Colon (tissue), 2 donors: ENCODE data around the gene C4A.
"Not testable (repeated sequence)": the region's sequence is repeated elsewhere in the genome, so short reads cannot be mapped to it uniquely, and the experiment has no call there.

Experiments used
- FAIRE-seq: peaks from 2 replicates; lab custom pipeline; 2012; peaks lifted over from hg19 to GRCh38; lab: Jason Lieb, UNC
- donor health status: control.
- donor health status: control.

C4A gene

DNA sequence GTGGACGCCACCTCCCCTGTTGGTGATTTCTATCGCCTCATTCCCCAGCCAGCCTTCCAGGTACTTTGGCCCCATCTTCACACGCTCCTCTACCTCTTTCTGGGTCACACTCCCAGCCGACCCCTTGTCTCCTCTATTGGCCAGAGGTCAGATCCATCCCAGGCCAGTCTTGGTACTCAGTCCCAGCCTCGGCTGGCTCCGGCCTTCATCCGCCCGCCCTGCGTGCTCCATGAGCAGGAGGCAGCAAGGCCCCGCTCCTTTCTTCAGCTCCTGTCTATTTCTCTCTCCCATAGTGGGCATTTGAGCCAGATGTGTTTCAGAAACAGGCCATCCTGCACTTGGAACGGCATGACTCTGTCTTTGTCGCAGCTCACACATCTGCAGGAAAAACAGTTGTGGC lies 20.2 kb upstream of the C4A start:
- no peak for FAIRE-seq

DNA sequence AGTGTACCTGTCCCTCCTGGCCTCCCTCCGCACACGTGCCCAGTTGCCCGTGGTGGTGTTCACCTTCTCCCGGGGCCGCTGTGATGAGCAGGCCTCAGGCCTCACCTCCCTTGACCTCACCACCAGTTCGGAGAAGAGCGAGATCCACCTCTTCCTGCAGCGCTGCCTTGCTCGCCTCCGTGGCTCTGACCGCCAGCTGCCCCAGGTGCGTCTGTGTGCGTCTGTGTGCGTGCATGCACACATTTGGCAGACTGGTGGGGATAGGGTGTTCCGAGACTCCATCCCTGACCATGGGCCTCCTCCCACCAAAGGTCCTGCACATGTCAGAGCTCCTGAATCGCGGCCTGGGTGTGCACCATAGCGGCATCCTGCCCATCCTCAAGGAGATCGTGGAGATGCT lies 17.9 kb upstream of the C4A start:
- FAIRE-seq, result no peak

DNA sequence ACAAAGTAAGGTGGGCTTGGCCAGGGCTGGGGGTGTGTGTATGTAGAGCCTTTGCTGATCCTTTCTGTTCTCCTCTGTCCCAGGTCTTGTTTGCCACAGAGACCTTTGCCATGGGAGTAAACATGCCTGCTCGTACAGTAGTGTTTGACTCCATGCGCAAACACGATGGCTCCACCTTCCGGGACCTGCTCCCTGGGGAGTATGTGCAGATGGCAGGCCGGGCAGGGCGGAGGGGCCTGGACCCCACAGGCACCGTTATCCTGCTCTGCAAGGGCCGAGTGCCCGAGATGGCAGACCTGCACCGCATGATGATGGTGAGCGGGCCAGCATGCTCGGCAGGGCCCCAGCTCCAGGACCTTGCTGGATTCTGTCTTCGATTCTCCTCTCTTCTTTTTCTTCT lies 16.2 kb upstream of the C4A start:
- FAIRE-seq, result no peak

DNA sequence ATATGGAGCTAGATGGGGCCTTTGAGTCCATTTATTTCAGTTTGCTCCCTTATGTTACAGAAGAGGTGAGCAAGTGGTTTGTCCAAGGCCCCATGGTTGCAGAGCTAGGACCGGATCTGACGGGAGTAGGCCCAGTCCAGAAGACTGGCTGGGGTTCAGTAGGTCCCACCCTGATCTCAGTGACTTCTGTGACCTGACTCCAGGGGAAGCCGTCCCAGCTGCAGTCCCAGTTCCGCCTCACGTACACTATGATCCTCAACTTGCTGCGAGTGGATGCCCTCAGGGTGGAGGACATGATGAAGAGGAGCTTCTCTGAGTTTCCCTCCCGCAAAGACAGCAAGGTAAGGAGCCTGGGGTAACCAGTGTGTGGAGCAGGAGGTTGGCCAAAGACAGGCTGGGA lies 15.4 kb upstream of the C4A start:
- FAIRE-seq, result no peak

DNA sequence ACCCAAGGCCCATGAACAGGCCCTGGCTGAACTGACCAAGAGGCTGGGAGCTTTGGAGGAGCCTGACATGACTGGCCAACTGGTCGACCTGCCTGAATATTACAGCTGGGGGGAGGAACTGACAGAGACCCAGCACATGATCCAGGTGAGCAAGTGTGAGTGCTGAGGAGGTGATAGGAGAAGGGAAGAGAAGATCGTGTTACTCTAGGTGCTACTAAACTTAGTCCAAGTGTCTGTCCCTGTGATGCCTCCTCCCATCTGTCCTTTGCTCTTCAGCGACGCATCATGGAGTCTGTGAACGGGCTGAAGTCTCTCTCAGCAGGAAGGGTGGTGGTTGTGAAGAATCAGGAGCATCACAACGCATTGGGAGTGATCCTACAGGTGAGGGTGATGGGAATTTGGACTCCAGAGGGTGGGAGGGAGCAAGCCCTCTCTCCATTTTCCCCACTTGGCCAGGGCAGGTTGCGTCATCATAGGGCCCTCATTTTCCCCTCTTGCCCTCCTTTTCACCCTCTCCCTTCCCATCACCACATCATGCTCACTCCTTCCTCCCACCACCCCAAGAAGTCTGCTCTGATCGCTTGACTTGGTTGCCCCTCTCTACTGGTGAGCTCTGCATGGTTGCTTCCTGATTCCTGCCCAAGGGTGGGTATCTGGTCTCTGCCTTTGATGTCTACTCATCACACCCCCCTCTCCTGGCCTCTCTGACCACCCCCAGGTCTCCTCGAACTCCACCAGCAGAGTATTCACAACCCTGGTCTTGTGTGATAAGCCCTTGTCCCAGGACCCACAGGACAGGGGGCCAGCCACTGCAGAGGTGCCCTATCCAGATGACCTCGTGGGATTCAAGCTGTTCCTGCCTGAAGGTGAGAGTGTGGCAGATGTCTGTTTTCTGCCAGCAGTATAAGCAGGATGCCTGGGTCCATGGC lies 14.6 kb upstream of the C4A start:
- no peak for FAIRE-seq

DNA sequence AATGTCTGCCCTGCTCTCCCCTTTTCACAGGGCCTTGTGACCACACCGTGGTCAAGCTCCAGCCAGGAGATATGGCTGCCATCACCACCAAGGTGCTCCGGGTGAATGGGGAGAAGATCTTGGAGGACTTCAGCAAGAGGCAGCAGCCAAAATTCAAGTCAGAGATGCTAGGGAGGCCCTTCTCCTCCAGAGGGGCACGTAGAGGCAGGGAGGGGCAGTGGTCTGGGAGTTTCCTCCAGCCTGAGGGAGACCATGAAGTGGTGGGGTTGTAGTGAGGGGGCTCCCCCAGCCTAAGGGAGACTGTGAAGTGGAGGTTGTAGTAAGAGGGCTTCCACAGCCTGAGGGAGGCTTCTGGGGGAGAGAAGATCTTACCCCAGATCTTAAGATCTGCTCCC lies 13.9 kb upstream of the C4A start:
- no peak for FAIRE-seq

DNA sequence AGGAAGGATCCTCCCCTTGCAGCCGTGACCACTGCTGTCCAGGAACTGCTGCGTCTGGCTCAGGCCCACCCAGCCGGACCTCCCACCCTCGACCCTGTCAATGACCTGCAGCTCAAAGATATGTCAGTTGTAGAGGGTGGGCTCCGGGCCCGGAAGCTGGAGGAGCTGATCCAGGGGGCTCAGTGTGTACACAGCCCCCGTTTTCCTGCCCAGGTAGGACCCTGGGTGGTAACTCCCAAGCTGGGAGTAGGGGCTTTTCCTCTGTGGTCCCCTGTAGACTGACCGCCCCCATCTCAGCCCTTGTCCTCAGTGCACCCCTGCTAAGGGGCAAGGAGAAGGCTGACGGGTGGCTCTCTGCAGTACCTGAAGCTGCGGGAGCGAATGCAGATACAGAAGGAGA lies 13.5 kb upstream of the C4A start:
- no peak for FAIRE-seq

DNA sequence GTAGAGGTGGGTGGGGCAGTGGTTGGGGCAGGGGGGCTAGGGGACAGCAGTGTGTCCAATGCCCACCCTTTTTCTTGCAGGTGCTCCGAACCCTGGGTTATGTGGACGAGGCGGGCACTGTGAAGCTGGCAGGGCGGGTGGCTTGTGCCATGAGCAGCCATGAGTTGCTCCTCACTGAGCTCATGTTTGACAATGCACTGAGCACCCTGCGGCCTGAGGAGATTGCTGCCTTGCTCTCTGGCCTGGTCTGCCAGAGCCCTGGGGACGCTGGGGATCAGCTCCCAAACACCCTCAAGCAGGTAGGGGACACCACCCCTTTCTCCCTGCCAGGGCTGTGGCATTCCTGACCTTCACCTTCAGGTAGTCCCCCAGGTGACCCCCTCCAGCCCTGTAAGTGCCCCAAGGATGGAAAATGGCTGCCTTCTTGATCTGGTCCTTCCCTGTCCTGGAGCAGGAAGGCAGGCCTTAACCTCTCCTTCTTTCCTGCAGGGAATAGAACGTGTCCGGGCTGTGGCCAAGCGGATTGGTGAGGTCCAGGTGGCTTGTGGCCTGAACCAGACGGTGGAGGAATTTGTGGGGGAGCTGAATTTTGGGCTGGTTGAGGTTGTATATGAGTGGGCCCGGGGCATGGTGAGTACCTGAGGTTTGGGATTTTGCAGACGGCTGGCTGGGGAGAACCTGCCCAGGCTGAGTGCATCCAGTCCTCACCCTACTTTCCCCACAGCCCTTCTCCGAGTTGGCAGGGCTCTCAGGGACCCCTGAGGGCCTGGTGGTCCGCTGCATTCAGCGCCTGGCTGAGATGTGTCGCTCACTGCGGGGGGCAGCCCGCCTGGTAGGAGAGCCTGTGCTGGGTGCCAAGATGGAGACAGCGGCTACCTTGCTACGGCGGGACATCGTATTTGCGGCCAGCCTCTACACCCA lies 12.8 kb upstream of the C4A start:
- FAIRE-seq, result no peak

DNA sequence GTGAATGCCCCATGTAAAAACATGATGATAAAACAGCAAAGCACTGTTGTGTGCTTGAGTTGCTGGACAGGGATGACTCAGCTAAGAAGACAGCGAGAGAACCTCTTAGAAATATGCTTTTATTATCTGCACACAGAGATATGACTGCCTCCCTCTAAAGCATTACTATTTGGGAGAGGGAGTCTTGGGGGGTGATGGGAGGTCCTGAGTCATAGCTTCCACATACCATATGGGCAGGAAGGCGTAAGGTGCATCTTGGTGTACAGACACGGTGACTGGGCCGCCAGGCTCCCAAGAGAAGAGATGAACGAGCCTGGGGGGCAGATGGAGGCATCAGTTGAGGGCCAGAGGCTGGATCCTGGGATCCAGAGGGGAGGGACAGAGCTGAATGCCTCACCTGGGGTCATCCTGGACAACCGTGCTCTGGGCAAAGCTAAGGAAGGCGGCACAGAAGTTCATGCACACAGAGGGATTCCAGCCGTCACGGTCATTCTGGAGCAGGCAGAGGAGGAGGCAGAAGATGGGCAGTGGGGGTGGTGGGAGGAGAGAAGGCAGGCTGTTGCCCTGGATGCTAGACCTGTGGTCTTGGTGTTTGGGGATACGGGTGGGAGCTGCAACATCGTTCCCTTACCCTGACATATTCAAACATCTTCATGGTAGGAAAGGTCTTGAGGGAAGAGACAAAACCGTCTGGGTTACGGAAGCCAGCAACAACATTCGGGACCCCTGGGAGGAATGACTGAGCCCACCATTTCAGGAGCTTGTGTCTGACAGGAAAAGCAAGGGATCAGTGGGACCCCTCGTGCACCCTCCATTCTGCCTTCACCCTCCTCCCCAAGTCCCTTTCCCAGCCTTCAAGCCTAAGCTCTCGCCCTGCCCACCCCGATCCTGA lies 11.9 kb upstream of the C4A start:
- FAIRE-seq, result no peak

DNA sequence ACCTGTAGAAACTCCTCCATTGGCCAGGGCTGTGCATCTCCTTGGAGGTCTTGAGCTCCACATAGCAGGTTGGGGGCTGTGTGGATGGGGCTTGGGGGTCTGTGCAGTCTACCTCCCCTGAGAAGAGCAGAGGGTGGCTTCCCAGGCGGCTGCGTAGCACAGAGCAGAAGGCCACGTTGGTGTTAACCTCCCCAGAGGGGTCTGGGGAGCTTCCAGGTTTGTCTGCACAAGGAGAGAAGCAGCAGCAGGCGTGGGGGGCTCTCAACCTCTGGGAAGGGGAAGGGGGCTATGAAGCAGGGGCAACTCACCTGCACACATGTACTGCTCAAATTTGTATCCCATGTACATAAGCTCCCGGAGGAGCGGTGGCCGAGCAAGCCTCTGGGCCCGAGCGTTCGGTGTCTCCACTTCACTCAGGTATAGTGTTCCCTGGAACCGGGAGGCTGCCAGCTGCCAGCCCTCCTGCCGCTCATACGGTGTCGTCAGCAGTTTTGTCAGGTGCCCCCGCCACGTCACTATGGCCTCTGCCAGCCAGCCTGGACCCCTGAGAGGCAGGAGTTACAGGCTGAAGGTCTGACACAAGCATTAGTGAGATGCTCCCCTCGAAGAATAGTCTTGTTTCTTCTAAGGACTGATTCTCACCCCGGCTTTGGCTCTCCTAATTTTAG lies 11.1 kb upstream of the C4A start:
- FAIRE-seq, result no peak

DNA sequence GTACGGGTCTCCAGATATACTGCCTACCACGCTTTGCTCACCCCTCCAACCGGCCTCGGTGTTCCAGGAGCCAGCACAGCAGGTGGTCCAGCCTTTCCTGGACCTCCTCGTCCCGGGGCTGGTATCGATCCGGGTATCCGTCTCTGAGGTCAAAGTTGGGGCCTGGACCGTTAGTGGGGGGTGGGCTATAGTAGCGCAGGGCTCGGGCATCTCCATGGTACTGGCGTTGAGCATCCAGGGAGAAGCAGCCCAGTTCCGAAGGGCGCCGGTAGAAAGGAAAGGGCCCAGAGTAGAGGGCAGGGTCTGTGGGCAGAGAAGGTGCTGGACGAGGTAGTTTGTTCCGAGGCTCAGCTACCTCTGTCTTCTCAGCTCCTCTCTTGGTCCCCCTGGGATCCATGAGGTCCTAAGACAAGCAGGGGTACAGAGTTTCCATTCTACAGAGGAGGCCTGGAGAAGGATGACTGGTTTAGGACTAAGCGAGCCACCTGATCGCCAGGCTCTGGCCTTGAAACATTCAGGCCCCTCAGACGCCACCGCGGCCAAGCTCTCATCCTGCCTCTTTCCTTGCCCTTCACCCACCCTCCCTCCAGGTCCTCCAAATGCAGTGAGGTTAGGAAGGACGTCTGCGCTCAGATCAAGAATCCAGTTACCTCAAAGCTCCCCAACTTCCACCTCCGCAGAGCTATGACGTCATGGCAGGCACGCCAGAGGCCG lies 10.4 kb upstream of the C4A start:
- no peak for FAIRE-seq

DNA sequence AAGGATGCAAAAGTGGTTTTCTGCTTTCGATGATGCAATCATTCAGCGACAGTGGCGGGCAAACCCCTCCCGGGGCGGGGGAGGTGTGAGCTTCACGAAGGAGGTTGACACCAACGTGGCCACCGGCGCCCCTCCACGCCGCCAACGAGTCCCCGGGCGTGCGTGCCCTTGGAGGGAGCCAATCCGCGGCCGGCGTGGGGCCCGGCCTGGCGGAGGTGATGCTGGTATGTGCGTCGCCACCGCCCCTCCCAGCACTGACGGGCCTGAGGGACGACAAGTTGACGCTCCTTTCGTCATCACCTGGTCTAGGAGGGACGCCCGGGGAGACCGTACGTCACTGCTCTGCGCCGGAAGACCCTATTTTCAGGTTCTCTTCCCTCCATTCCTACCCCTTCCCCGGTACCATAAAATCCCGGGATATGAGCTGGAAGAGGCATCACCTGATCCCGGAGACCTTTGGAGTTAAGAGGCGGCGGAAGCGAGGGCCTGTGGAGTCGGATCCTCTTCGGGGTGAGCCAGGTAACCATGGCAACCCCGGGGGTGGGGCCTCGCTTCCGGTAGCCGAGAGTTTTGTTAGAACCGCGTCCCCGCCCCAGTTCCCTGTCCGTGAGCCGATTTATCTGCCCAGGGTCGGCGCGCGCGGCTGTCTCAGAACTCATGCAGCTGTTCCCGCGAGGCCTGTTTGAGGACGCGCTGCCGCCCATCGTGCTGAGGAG lies 9.7 kb upstream of the C4A start, which contains the start of gene DXO:
Gene DXO, minus strand, starts transcription at position 146 of the 716 bp plus-strand sequence. CDS start 463 bp downstream, outside the sequence.
- FAIRE-seq, result no peak

DNA sequence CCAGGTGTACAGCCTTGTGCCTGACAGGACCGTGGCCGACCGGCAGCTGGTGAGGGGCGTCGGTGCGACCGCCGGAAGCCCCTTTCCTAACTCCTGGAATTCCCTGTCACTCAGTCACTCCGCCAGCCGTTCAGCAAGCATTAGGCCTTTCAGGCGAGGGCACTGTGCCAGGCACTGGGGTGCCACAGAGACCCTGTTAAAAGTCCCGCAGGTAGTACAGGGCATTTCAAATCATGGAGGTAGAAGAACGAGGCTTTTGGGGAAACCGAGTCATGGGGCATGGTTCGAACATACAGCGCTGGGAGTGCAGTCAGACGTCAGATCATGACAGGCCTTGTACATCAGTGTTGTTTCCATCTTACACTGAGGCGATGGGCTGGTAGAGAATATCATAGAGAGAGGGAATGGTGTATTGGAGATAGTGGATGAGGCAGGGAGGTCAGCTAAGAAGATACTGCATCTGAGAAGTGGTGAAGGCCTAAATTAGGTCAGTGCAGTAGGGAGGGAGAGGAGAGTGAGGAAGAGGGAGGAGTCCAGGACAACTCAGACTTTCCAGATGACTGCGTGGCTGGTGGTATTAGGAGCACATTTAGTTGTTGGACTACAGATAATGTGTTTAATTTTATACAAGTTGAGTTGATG lies 9.0 kb upstream of the C4A start:
- no peak for FAIRE-seq

DNA sequence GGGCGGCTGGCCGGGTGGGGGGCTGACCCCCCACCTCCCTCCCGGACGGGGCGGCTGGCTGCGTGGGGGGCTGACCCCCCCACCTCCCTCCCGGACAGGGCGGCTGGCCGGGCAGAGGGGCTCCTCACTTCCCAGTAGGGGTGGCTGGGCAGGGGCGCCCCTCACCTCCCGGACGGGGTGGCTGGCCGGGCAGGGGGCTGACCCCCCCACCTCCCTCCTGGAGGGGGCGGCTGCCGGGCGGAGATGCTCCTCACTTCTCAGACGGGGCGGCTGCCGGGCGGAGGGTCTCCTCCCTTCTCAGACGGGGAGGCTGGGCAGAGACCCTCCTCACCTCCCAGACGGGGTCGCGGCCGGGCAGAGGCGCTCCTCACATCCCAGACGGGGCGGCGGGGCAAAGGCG lies 5.8 kb upstream of the C4A start:
- FAIRE-seq, result not testable (repeated sequence)

DNA sequence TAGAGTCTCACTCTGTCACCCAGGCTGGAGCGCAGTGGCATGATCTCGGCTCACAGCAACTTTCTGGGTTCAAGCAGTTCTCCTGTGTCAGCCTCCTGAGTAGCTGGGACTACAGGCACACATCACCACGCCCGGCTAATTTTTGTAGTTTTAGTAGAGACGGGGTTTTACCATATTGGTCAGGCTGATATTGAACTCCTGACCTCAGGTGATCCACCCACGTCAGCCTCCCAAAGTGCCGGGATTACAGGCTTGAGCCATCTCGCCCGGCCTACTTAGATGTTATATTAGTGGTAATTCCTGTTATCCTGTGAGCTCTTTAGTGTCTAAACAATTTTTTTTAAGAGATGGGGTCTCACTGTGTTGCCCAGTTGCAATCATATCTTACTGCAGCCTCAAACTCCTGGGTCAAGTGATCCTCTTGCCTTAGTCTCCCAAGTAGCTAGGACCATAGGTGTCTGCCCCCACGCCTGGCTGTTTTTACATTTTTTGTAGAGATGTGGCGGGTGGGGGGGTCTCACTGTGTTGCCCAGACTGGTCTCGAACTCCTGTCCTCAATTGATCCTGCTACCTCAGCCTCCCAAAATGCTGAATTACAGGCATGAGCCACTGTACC lies 3.9 kb upstream of the C4A start:
- no peak for FAIRE-seq

DNA sequence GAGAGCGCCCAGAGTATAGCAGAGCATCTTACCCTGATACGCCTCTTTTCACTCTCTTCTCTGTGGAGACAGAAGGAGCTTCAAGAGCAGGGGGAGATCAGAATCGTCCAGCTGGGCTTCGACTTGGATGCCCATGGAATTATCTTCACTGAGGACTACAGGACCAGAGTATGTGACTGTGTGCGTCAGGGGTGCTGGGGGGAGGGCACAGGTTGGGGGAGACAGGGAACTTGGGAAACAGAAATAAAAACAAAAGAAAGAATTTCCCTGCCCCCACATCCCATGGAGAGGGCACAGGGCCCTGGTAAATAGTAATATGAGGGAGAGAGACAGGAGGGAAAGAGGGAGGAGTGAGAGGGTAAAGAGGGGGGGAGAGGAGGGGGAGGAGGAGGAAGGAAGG lies 3.0 kb upstream of the C4A start:
- no peak for FAIRE-seq

DNA sequence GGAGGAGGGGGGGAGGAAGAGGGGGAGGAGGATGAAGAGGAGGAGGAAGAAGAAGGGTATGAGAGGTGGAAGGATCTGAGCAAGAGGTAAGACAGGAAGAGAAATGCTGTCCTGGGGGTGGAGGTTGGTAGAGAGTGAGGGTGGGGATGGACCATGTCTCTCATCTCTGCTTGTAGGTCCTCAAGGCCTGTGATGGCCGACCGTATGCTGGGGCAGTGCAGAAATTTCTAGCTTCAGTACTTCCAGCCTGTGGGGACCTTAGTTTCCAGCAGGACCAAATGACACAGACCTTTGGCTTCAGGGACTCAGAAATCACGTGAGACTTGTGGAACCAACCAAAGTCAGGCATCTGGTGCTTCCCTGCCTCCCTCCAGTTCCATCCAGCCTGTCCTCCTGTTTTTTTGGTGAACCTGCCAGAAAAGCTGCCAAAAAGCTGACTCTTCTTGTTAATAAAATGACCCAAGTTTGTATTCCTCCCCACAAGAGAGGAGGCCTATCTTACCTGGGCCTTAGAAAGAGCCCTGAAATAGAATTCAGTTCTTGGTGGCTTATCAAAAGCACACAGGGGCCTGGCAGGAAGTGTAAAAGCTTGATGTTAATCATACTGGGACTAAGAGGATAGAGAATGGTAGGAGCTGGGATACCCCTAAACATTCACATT lies 2.5 kb upstream of the C4A start:
- FAIRE-seq, result no peak

DNA sequence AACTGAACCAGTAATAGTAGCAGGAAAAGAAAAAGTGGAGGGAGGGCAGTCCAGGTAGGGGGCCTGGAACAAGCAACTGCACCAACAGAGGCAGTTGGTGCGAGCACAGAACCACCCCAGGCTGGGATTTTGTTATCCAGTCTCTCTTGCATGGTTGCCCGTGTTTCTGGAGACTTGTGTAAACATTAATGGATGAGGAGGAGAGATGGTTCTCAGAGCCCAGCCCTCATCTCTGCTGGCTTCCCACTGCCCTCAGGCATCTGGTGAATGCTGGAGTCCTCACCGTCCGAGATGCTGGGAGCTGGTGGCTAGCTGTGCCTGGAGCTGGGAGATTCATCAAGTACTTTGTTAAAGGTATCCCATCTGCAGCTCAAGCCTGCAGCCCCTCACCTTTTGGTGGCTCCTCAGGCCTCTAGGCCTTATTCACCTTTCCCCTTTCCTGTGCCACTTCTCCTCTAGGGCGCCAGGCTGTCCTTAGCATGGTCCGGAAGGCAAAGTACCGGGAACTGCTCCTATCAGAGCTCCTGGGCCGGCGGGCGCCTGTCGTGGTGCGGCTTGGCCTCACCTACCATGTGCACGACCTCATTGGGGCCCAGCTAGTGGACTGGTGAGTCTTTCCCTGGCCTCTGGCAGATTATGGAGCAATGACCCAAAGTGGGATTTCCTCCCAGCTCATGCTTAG lies 1.5 kb upstream of the C4A start:
- not testable (repeated sequence) for FAIRE-seq
